Measurements from ENCODE around the gene HBZ.
"Not testable (repeated sequence)": the region's sequence is repeated elsewhere in the genome, so short reads cannot be mapped to it uniquely, and the experiment has no call there.

HBZ gene

DNA sequence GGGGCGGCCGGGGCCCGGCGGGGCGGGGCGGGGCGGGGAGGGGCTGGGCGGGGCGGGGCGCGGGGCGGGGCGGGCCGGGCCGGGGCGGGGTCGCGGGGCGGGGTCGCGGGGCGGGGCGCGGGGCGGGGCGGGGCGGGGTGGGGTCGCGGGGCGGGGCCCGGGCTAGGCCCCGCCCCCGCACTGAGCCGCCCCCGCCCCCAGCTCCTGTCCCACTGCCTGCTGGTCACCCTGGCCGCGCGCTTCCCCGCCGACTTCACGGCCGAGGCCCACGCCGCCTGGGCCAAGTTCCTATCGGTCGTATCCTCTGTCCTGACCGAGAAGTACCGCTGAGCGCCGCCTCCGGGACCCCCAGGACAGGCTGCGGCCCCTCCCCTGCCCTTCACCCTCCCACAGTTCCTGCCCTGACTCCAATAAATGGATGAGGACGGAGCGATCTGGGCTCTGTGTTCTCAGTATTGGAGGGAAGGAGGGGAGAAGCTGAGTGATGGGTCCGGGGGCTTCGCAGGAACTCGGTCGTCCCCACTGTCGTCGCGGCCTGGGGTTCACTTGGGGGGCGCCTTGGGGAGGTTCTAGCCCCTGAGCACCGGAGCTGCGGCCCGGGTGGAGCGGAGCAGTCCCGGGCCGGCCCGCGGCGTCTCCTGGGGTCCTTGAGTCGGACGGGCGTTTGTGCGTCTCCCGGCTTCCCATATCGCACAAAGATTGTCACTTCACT lies 12.5 kb downstream of the HBZ start:
- DNase-seq (ENCODE audit: low read depth), result no peak

DNA sequence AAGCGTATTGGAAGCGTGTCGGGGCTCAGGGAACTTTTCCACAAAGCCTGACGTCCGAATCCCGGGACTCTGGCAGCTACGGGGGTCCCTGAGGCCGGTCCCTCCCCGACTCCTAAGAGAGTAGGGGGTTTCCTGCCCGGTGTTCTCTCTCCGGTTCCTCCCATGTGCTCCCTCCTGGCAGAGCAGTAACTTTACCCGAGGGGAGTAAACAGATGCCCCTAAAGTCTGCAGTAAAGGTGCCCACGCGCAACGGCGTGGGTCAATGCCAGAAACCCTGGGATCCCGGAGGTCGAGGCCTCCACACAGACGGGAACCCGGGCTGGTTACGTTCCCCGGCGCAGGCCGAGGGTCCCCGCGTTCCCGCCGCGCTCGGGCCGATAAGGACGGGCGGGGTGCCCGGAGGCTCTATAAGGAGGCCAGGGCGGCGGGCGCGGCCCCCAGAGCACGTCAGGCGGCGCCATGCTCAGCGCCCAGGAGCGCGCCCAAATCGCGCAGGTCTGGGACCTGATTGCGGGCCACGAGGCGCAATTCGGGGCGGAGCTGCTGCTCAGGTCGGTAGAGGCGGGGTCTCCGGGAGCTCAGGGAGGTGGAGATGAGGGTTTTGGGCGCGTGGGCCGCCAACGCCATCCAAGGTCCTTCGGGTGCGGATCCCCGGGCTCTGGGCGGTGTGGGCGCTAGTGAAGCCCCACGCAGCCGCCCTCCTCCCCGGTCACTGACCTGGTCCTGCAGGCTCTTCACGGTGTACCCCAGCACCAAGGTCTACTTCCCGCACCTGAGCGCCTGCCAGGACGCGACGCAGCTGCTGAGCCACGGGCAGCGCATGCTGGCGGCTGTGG lies 13.3 kb downstream of the HBZ start, which contains the start of gene HBM:
HBM (plus strand) TSS at position 440 of the 836 bp plus-strand sequence; CDS start at position 460, 20 bp downstream.
- DNase-seq (ENCODE audit: low read depth), result no peak

GRCh38 chr16:166375-167121 lies 14.1 kb downstream of the HBZ start:
- DNase-seq (ENCODE audit: low read depth), result no peak

- no peak for DNase-seq (ENCODE audit: low read depth)
Measured at GRCh38 chr16:167122-167690, 14.8 kb downstream of the HBZ start.

GRCh38 chr16:168424-168823 lies 16.0 kb downstream of the HBZ start:
- no peak for DNase-seq (ENCODE audit: low read depth)

DNA sequence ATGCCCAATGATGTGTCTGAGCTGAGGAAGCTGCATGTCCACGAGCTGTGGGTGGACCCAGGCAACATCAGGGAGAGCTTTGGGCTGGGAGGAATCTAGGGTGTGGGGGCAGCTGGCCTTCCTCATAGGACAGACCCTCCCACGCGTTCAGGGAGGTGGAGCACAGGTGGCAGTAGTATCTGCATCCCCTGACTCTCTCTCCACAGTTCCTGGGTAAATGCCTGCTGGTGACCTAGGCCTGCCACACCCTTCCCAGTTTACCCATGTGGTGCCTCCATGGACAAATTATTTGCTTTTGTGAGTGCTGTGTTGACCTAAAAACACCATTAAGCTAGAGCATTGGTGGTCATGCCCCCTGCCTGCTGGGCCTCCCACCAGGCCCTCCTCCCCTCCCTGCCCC lies 16.6 kb downstream of the HBZ start:
- DNase-seq (ENCODE audit: low read depth), result no peak

- not testable (repeated sequence) for DNase-seq (ENCODE audit: low read depth)
Measured at GRCh38 chr16:170088-170507, 17.7 kb downstream of the HBZ start.

DNA sequence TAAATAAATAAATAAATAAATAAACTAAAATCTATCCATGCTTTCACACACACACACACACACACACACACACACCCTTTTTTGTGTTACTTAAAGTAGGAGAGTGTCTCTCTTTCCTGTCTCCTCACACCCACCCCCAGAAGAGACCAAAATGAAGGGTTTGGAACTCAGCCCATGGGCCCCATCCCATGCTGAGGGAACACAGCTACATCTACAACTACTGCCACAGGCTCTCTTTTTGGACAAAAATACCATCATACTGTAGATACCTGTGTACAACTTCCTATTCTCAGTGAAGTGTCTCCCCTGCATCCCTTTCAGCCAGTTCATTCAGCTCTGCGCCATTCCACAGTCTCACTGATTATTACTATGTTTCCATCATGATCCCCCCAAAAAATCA lies 18.3 kb downstream of the HBZ start:
- DNase-seq (ENCODE audit: low read depth), result no peak

GRCh38 chr16:172374-172941 lies 20.0 kb downstream of the HBZ start, which contains the start of gene HBA2:
Gene HBA2, plus strand, starts transcription at chr16:172876. Its CDS starts 37 bp downstream, at chr16:172913.
- DNase-seq (ENCODE audit: low read depth), result not testable (repeated sequence)

DNA sequence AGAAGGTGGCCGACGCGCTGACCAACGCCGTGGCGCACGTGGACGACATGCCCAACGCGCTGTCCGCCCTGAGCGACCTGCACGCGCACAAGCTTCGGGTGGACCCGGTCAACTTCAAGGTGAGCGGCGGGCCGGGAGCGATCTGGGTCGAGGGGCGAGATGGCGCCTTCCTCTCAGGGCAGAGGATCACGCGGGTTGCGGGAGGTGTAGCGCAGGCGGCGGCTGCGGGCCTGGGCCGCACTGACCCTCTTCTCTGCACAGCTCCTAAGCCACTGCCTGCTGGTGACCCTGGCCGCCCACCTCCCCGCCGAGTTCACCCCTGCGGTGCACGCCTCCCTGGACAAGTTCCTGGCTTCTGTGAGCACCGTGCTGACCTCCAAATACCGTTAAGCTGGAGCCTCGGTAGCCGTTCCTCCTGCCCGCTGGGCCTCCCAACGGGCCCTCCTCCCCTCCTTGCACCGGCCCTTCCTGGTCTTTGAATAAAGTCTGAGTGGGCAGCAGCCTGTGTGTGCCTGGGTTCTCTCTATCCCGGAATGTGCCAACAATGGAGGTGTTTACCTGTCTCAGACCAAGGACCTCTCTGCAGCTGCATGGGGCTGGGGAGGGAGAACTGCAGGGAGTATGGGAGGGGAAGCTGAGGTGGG lies 20.9 kb downstream of the HBZ start:
- not testable (repeated sequence) for DNase-seq (ENCODE audit: low read depth)

DNA sequence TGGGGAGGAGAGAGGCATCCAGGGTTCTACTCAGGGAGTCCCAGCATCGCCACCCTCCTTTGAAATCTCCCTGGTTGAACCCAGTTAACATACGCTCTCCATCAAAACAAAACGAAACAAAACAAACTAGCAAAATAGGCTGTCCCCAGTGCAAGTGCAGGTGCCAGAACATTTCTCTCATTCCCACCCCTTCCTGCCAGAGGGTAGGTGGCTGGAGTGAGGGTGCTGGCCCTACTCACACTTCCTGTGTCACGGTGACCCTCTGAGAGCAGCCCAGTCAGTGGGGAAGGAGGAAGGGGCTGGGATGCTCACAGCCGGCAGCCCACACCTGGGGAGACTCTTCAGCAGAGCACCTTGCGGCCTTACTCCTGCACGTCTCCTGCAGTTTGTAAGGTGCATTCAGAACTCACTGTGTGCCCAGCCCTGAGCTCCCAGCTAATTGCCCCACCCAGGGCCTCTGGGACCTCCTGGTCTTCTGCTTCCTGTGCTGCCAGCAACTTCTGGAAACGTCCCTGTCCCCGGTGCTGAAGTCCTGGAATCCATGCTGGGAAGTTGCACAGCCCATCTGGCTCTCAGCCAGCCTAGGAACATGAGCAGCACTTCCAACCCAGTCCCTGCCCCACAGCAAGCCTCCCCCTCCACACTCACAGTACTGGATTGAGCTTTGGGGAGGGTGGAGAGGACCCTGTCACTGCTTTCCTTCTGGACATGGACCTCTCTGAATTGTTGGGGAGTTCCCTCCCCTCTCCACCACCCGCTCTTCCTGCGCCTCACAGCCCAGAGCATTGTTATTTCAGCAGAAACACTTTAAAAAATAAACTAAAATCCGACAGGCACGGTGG lies 21.7 kb downstream of the HBZ start:
- not testable (repeated sequence) for DNase-seq (ENCODE audit: low read depth)

- no peak for DNase-seq (ENCODE audit: low read depth)
Measured at GRCh38 chr16:175011-175949, 22.8 kb downstream of the HBZ start.

GRCh38 chr16:176006-176405 lies 23.6 kb downstream of the HBZ start:
- not testable (repeated sequence) for DNase-seq (ENCODE audit: low read depth)

GRCh38 chr16:176477-177382 lies 24.3 kb downstream of the HBZ start, which contains the start of gene HBA1:
Gene HBA1, plus strand, starts transcription at chr16:176680. Its CDS starts 37 bp downstream, at chr16:176717.
- not testable (repeated sequence) for DNase-seq (ENCODE audit: low read depth)

DNA sequence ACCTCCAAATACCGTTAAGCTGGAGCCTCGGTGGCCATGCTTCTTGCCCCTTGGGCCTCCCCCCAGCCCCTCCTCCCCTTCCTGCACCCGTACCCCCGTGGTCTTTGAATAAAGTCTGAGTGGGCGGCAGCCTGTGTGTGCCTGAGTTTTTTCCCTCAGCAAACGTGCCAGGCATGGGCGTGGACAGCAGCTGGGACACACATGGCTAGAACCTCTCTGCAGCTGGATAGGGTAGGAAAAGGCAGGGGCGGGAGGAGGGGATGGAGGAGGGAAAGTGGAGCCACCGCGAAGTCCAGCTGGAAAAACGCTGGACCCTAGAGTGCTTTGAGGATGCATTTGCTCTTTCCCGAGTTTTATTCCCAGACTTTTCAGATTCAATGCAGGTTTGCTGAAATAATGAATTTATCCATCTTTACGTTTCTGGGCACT lies 25.0 kb downstream of the HBZ start:
- DNase-seq (ENCODE audit: low read depth), result no peak

DNA sequence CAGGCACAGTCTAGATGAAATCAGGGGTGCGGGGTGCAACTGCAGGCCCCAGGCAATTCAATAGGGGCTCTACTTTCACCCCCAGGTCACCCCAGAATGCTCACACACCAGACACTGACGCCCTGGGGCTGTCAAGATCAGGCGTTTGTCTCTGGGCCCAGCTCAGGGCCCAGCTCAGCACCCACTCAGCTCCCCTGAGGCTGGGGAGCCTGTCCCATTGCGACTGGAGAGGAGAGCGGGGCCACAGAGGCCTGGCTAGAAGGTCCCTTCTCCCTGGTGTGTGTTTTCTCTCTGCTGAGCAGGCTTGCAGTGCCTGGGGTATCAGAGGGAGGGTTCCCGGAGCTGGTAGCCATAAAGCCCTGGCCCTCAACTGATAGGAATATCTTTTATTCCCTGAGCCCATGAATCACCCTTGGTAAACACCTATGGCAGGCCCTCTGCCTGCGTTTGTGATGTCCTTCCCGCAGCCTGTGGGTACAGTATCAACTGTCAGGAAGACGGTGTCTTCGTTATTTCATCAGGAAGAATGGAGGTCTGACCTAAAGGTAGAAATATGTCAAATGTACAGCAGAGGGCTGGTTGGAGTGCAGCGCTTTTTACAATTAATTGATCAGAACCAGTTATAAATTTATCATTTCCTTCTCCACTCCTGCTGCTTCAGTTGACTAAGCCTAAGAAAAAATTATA lies 25.7 kb downstream of the HBZ start:
- no peak for DNase-seq (ENCODE audit: low read depth)

DNA sequence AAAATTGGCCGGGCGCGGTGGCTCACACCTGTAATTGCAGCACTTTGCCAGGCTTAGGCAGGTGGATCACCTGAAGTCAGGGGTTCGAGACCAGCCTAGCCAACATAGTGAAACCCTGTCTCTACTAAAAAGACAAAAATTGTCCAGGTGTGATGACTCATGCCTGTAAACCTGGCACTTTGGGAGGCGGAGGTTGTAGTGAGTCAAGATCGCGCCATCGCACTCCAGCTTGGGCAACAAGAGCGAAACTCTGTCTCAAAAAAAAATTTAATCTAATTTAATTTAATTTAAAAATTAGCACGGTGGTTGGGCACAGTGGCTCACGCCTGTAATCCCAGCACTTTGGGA lies 26.2 kb downstream of the HBZ start:
- no peak for DNase-seq (ENCODE audit: low read depth)
